Measurements from ENCODE around the gene RAF1.
"Not testable (repeated sequence)": the region's sequence is repeated elsewhere in the genome, so short reads cannot be mapped to it uniquely, and the experiment has no call there.

RAF1 gene

GRCh38 chr3:12556690-12557472, 107.0 kb downstream of the RAF1 start, which contains the start of gene MKRN2:
Gene MKRN2 (plus strand): TSS chr3:12557087. CDS start chr3:12557151, 64 bp downstream.
- DNase-seq, result peak; percentile 75 to 81

DNA sequence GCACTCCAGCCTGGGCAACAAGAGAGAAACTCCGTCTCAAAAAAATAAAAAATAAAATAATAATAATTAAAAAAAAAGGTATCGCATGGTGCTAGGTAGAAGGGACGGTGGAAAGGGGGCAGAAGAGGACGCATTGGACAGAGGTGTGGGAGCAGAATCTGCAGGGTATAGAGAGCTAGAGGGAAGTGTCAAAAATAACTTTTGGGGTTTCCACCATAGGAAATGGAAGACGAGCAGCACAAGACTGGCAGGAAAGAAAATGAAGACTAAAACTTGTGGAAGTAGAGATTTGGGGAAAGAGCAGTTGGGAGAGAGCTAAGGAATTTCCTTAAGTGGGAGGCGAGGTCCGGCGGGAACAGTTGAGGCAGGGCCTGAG, 107.6 kb downstream of the RAF1 start:
- no peak for DNase-seq

- DNase-seq, result peak; percentile 49 to 66
These were observed 110.0 kb downstream of the RAF1 start for GRCh38 chr3:12553921-12554391.

GRCh38 chr3:12549971-12550760, 113.8 kb downstream of the RAF1 start:
- DNase-seq, result no peak

- DNase-seq, result no peak
These were observed 118.5 kb downstream of the RAF1 start, which contains the start of gene MKRN2OS for GRCh38 chr3:12545473-12545791. Gene MKRN2OS (minus strand): TSS chr3:12545499. CDS start chr3:12545464, 35 bp downstream.

- DNase-seq, result no peak
These were observed 119.1 kb downstream of the RAF1 start for GRCh38 chr3:12544652-12545472.

- not testable (repeated sequence) for DNase-seq
These were observed 120.4 kb downstream of the RAF1 start for GRCh38 chr3:12543497-12543896.

- no peak for DNase-seq
These were observed 122.3 kb downstream of the RAF1 start for GRCh38 chr3:12541625-12542024.

DNA sequence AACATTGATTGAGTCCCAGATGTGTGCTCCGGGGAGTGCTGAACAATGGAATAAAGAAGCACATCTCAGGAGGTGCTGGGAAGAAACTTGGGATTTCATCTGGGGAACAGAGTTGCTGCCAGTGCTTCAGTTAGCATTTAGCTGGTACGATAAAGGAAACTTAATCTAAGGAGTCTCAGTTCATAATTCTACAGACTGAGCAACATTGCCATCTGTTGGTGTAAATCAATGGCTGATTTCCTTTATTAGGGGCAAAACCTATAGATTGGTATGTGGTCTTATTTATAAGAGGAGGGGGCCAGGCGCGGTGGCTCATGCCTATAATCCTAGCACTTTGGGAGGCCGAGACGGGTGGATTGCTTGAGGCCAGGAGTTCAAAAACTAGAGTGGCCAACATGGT, 127.5 kb downstream of the RAF1 start:
- DNase-seq, result no peak
